Mesothelial cell of epicardium (in vitro differentiated cells): ENCODE results near the gene WAC. TPM values are rescaled to one million over a fixed set of nuclear protein-coding genes. Genes with fewer than 3 reads are reported as not detected.
A peak's percentile ranks its signal among the peaks of the same experiment; 100 is the strongest.

Source experiments
- DNase-seq, 2 experiments: peaks; one replicate each; pipeline ENCODE4 v3.0.0; 2021; ENCODE audit warnings: low spot score in 2 of 2; ENCODE audit not compliant: unreplicated experiment in 2 of 2
- H3K27ac Mint-ChIP-seq: 2 replicates; pipeline ENCODE4 v1.8.0; 2021; ENCODE audit warnings: mixed read lengths
- H3K27me3 Mint-ChIP-seq: 2 replicates; pipeline ENCODE4 v1.8.0; 2021; ENCODE audit warnings: low read depth, mixed read lengths
- H3K36me3 Mint-ChIP-seq: 2 replicates; pipeline ENCODE4 v1.8.0; 2021; ENCODE audit warnings: mixed read lengths
- H3K4me1 Mint-ChIP-seq: 2 replicates; pipeline ENCODE4 v1.8.0; 2021; ENCODE audit warnings: mixed read lengths
- H3K4me3 Mint-ChIP-seq: 2 replicates; pipeline ENCODE4 v1.8.0; 2021; ENCODE audit warnings: mild to moderate bottlenecking, moderate library complexity, mixed read lengths
- H3K9me3 Mint-ChIP-seq: 2 replicates; pipeline ENCODE4 v1.8.0; 2021; ENCODE audit warnings: mixed read lengths
- CTCF ChIP-seq: fragments of 200-600 bp; sonication (generic); IDR thresholded peaks from one replicate; pipeline ENCODE4 v1.5.0; 2021; ENCODE audit warnings: antibody characterized with exemption; ENCODE audit not compliant: unreplicated experiment
- total RNA-seq: library from RNA; stranded (reverse); gene quantifications from 3 replicates; pipeline ENCODE4 v1.2.1, GENCODE V29; 2021

WAC gene
- total RNA-seq, 1 donor from 2014 or later, result 141 TPM

GRCh38 chr10:28631896-28632583 lies 99.1 kb downstream of the WAC start:
- Mint-ChIP-seq H3K4me1 (peaks cover 12% of the 10 kb centered on the region), H3K9me3 (no peaks in the 10 kb centered on the region), H3K27me3 (no peaks in the 10 kb centered on the region), H3K27ac (no peak overlapping the region), H3K4me3 (no peak overlapping the region), H3K36me3 (no peaks in the 10 kb centered on the region)
- no peak for DNase-seq
- TF ChIP-seq CTCF, result no peak

- H3K4me1 Mint-ChIP-seq, result peaks cover 8% of the 10 kb centered on the region
- H3K27me3 Mint-ChIP-seq, result no peaks in the 10 kb centered on the region
- no peak for DNase-seq
- TF ChIP-seq CTCF, result no peak
- no peaks in the 10 kb centered on the region for H3K36me3 Mint-ChIP-seq
- H3K4me3 Mint-ChIP-seq, result no peak overlapping the region
- H3K27ac Mint-ChIP-seq, result peak overlapping the region; percentile 29
- no peaks in the 10 kb centered on the region for H3K9me3 Mint-ChIP-seq
Observed at GRCh38 chr10:28632584-28632945, 99.6 kb downstream of the WAC start.

- no peak overlapping the region for H3K27ac Mint-ChIP-seq
- no peak overlapping the region for H3K4me3 Mint-ChIP-seq
- H3K9me3 Mint-ChIP-seq, result no peaks in the 10 kb centered on the region
- no peak for TF ChIP-seq CTCF
- no peak for DNase-seq
- H3K27me3 Mint-ChIP-seq, result no peaks in the 10 kb centered on the region
- no peaks in the 10 kb centered on the region for H3K36me3 Mint-ChIP-seq
- H3K4me1 Mint-ChIP-seq, result peaks cover 4% of the 10 kb centered on the region
Observed at GRCh38 chr10:28633750-28634149, 100.8 kb downstream of the WAC start.

GRCh38 chr10:28637346-28637745 lies 104.4 kb downstream of the WAC start:
- Mint-ChIP-seq H3K27me3 (no peaks in the 10 kb centered on the region), H3K27ac (no peak overlapping the region), H3K4me3 (no peak overlapping the region), H3K9me3 (no peaks in the 10 kb centered on the region), H3K4me1 (no peaks in the 10 kb centered on the region), H3K36me3 (no peaks in the 10 kb centered on the region)
- no peak for DNase-seq
- no peak for TF ChIP-seq CTCF

- Mint-ChIP-seq H3K9me3 (no peaks in the 10 kb centered on the region), H3K36me3 (no peaks in the 10 kb centered on the region), H3K27me3 (no peaks in the 10 kb centered on the region), H3K4me1 (no peaks in the 10 kb centered on the region), H3K27ac (no peak overlapping the region), H3K4me3 (no peak overlapping the region)
- DNase-seq, result no peak
- no peak for TF ChIP-seq CTCF
Observed at GRCh38 chr10:28638392-28638791, 105.5 kb downstream of the WAC start.

- Mint-ChIP-seq H3K9me3 (no peaks in the 10 kb centered on the region), H3K4me3 (no peak overlapping the region), H3K27me3 (no peaks in the 10 kb centered on the region), H3K4me1 (no peaks in the 10 kb centered on the region), H3K36me3 (no peaks in the 10 kb centered on the region), H3K27ac (no peak overlapping the region)
- DNase-seq, result no peak
- no peak for TF ChIP-seq CTCF
Observed at GRCh38 chr10:28640551-28640950, 107.6 kb downstream of the WAC start.
